ENCODE measurements around the gene SATB2. TPM values are rescaled to one million over a fixed set of nuclear protein-coding genes. Genes with fewer than 3 reads are reported as not detected.

Gene SATB2
- total RNA-seq, 6 experiments from 2014 or later: 3.3 to 8.5 (median 6.0) TPM

DNA sequence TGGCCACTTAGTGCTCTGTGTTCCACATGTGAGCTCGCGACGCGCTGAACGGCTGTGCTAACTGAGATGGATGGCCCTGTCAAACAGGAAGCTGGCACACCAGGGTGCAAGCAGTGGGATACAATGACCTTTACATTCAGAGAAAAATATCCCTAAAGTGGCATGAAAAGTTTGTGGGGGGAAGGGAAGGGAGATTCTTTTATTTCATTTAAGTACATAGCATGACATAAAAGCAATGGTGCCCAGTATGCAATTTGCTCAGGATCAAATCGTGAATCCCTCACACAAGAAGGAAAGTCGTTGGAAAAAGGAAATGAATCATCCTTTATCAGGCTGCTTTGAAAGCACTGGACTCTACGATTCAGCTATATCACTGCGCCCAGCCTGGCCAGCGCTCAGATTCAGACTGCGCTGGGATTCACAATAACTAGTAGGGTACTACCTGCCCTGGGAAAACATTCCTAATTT, 26.0 kb downstream of the SATB2 start:
- H3K9me3 ChIP-seq: no peaks in the 10 kb centered on the region
- no peaks in the 10 kb centered on the region for H3K27me3 ChIP-seq
- no peaks in the 10 kb centered on the region for H3K4me1 ChIP-seq
- no peak overlapping the region for H3K27ac ChIP-seq
- 72% methylated on average over 9 of the region's 11 CpGs for WGBS (ENCODE audit: insufficient coverage, low coverage, low lambda C conversion rate, missing lambda C conversion rate)
- no peak overlapping the region for H3K4me3 ChIP-seq
- DNase-seq (no peak), ATAC-seq (peak in 2 of 4 donors; percentile 22 to 38)
- TF ChIP-seq, protein P1, sequence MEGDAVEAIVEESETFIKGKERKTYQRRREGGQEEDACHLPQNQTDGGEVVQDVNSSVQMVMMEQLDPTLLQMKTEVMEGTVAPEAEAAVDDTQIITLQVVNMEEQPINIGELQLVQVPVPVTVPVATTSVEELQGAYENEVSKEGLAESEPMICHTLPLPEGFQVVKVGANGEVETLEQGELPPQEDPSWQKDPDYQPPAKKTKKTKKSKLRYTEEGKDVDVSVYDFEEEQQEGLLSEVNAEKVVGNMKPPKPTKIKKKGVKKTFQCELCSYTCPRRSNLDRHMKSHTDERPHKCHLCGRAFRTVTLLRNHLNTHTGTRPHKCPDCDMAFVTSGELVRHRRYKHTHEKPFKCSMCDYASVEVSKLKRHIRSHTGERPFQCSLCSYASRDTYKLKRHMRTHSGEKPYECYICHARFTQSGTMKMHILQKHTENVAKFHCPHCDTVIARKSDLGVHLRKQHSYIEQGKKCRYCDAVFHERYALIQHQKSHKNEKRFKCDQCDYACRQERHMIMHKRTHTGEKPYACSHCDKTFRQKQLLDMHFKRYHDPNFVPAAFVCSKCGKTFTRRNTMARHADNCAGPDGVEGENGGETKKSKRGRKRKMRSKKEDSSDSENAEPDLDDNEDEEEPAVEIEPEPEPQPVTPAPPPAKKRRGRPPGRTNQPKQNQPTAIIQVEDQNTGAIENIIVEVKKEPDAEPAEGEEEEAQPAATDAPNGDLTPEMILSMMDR (IDR thresholded peaks at IDR 0.05): no peak
- TF ChIP-seq POLR2A (IDR thresholded peaks at IDR 0.05): no peak
- no peaks in the 10 kb centered on the region for H3K36me3 ChIP-seq
- intact Hi-C loops (cut with DNase I): no loop called here

DNA sequence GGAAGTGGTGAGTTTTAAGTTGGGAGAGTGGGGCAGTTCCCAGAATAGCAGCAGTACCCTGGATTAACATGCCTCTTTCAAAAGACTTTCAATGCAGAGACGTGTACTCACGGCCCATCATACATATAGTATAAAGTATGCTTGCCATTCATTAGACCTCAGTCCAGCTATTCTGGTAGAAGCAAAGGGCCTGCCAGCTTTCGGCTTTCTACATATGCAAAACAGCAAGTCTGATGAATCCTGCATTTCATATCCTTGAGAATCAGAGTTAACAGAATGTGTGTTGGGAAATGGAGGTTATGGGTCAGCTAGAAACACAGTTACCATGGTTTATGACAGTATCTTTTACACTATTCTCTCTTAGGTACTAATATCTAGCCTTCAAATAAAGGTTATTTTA, 27.5 kb downstream of the SATB2 start:
- 88% methylated on average over 3 of the region's 3 CpGs for WGBS (ENCODE audit: insufficient coverage, low coverage, low lambda C conversion rate, missing lambda C conversion rate)
- no peak overlapping the region for H3K27ac ChIP-seq

DNA sequence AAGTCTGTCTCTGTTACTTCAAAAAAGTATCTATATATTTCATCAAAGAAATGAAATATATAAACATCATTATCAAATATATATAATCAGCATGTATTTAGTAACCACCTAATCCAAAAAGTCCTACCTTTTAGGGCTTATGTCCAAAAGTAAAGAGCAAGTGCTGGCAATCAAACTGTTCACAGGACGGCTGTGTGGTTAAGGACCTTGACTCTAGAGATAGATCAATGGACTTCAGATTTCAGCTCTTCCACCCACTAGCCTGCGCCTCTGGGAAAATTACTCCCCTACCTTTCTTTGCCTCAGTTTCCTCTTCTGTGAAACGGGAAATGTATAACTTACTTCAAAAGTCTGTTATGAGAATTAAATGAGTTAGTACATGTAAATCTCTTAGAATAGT, 29.4 kb downstream of the SATB2 start:
- intact Hi-C loops (cut with DNase I): no loop called here
- H3K4me3 ChIP-seq: no peak overlapping the region
- no peaks in the 10 kb centered on the region for H3K9me3 ChIP-seq
- no peaks in the 10 kb centered on the region for H3K27me3 ChIP-seq
- peak; percentile 52 to 71 (median 61) for ATAC-seq
- H3K27ac ChIP-seq: no peak overlapping the region
- TF ChIP-seq, protein P1 (IDR thresholded peaks at IDR 0.05): no peak
- no peak for TF ChIP-seq POLR2A (IDR thresholded peaks at IDR 0.05)
- DNase-seq: no peak
- no peaks in the 10 kb centered on the region for H3K4me1 ChIP-seq
- H3K36me3 ChIP-seq: no peaks in the 10 kb centered on the region
- WGBS (ENCODE audit: insufficient coverage, low coverage, low lambda C conversion rate, missing lambda C conversion rate): 55% methylated on average over 3 of the region's 3 CpGs

More for the DNA sequence above, 27.5 kb downstream of the SATB2 start:
- no peak for TF ChIP-seq POLR2A (IDR thresholded peaks at IDR 0.05)
- TF ChIP-seq, protein P1 (IDR thresholded peaks at IDR 0.05): no peak
- no peaks in the 10 kb centered on the region for H3K27me3 ChIP-seq
- no peak for DNase-seq
- no peak for ATAC-seq
- no peak overlapping the region for H3K4me3 ChIP-seq
- no peaks in the 10 kb centered on the region for H3K4me1 ChIP-seq
- no peaks in the 10 kb centered on the region for H3K9me3 ChIP-seq
- intact Hi-C loops (cut with DNase I): no loop called here
- H3K36me3 ChIP-seq: no peaks in the 10 kb centered on the region

DNA sequence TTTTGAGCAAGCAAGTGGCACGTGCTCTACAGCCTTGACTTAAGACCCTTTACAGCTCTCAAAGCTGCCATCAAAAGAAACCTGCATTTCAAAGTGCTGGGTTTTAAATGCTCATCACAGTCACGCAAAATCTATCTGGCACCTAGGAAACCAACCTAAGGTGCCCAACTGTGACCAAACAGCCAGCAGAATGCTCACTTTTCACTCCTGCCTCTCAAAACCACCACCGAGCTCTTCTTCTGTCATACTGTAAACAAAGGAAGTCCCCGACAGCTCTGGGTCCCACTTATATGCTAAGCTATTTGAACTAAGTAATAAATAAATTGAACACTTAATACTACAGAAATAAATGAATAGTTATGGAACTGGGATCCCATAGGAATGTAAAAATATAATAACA, 33.6 kb downstream of the SATB2 start:
- H3K27me3 ChIP-seq: no peaks in the 10 kb centered on the region
- H3K36me3 ChIP-seq: no peaks in the 10 kb centered on the region
- H3K27ac ChIP-seq: no peak overlapping the region
- TF ChIP-seq, protein P1 (IDR thresholded peaks at IDR 0.05): no peak
- no peak for TF ChIP-seq POLR2A (IDR thresholded peaks at IDR 0.05)
- no peak for ATAC-seq
- 60% methylated on average over 3 of the region's 4 CpGs for WGBS (ENCODE audit: insufficient coverage, low coverage, low lambda C conversion rate, missing lambda C conversion rate)
- no peaks in the 10 kb centered on the region for H3K9me3 ChIP-seq
- no peak overlapping the region for H3K4me3 ChIP-seq
- DNase-seq: no peak
- no peaks in the 10 kb centered on the region for H3K4me1 ChIP-seq
- intact Hi-C loops (cut with DNase I): no loop called here

DNA sequence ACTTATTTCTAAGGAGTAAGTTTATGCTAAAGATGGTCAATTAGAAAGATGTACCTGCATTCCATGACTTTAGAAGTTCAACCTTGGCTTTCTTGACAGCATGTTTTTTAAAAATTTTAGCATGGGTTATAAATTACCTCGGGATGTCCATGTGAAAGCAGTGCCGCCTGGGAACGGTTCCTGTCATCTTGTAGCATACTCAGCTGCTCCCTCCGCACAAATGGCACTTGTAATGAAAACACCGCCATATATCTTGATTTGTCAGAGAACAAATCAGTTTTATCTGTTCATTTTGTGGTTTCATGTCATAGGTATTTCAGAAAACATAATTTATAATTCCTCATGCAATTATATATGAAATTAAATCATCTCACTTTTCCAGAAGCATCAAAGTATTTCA, 38.3 kb downstream of the SATB2 start:
- 82% methylated on average over 5 of the region's 5 CpGs for WGBS (ENCODE audit: insufficient coverage, low coverage, low lambda C conversion rate, missing lambda C conversion rate)
- Histone ChIP-seq H3K4me3 (no peak overlapping the region), H3K9me3 (no peaks in the 10 kb centered on the region), H3K27me3 (no peaks in the 10 kb centered on the region), H3K36me3 (no peaks in the 10 kb centered on the region), H3K4me1 (no peaks in the 10 kb centered on the region), H3K27ac (no peak overlapping the region)
- intact Hi-C loops (cut with DNase I): no loop called here
- ATAC-seq (no peak), DNase-seq (no peak)
- TF ChIP-seq POLR2A (IDR thresholded peaks at IDR 0.05): no peak
- TF ChIP-seq, protein P1 (IDR thresholded peaks at IDR 0.05): no peak

Measured in right lobe of liver (tissue), 6 donors.